NK-92 (cell line): ENCODE data around the gene KAT7.

Source experiments
- DNase-seq: peaks from one replicate; lab custom pipeline; 2025; ENCODE audit not compliant: unreplicated experiment; lab: John Stamatoyannopoulos, UW

KAT7 gene

DNA sequence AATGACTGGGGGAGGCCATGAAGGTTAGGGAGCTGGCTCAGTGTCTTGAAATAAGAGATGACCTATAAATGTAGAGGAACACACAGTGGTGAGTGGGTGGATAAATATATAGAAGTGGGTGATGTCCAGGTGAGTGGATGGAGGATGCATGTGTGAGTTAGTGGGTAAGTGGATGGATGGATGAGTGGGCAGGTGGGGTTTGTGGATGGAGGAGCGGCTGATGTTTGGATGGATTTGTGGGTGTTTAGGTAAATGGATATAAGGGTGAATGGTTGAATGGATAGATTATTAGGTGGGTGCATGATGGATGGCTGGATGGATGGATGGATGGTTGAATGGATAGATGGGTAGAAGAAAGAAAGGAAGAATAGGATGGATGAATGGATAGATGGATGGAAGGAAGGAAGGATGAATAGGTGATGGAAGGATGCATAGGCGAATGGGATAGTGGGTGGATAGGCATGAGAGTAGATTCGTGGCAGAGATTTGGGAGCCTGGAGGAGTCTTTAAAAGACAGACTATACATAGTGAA is 78.5 kb downstream of the KAT7 start:
- no peak for DNase-seq

GRCh38 chr17:49869038-49869374 is 80.5 kb downstream of the KAT7 start:
- DNase-seq, result no peak

- no peak for DNase-seq
Observed at GRCh38 chr17:49870298-49870697, 81.8 kb downstream of the KAT7 start.

- DNase-seq, result no peak
Observed at GRCh38 chr17:49871211-49871610, 82.7 kb downstream of the KAT7 start.

DNA sequence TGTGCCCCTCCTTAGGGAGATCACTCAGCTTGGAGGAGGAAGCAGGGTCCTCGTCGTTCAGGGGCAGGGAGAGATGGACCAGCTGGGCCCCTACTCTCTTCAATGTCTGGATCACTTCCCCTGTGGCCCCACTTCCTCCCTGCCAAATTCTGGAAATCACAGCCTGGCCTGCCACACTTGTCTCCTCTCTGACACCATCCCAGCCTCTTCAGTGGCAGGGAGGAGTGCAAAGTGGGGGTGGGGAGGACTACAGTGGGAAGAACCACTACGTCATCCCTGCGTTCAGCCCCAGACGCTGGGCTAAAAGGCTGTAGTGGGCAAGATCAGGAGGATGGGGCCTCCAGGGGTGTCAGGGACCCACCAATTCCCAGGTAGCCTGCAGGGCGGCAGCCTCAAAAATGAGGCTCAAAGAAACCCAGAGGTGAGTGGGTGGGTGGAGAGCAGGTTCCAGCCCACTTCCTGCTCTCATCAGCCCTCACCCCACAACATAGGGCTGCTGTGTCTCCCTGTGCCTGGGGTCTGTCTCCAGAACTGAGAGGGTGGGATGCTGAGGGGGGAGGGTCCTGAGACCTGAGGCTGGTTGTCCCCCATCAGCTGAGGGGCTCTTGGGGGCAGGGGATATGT is 84.4 kb downstream of the KAT7 start:
- DNase-seq, result no peak

DNA sequence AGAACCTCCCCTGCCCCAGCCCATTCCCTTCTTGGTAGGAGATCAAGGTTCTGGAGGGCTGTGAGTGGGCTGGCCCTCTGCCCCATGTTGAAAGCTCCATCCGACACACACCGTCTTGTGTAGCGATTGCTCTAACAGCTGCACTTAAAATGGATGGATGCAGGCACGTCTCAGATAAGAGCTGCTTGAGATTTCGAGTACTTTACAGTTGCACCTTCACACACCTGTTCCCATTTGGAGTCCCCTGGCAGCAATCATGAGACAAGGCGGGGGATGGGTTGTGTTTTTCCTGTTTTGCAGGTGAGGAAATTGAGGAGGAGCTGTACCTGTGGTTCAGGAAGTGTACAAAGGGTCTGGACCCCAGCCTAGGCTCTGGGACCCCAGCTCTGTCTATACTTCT is 85.0 kb downstream of the KAT7 start:
- no peak for DNase-seq

GRCh38 chr17:49873926-49874325 is 85.4 kb downstream of the KAT7 start:
- DNase-seq, result no peak

- no peak for DNase-seq
Observed at GRCh38 chr17:49874911-49875310, 86.4 kb downstream of the KAT7 start.

GRCh38 chr17:49875685-49876084 is 87.2 kb downstream of the KAT7 start:
- no peak for DNase-seq

GRCh38 chr17:49878931-49879904 is 90.7 kb downstream of the KAT7 start:
- DNase-seq, result no peak

DNA sequence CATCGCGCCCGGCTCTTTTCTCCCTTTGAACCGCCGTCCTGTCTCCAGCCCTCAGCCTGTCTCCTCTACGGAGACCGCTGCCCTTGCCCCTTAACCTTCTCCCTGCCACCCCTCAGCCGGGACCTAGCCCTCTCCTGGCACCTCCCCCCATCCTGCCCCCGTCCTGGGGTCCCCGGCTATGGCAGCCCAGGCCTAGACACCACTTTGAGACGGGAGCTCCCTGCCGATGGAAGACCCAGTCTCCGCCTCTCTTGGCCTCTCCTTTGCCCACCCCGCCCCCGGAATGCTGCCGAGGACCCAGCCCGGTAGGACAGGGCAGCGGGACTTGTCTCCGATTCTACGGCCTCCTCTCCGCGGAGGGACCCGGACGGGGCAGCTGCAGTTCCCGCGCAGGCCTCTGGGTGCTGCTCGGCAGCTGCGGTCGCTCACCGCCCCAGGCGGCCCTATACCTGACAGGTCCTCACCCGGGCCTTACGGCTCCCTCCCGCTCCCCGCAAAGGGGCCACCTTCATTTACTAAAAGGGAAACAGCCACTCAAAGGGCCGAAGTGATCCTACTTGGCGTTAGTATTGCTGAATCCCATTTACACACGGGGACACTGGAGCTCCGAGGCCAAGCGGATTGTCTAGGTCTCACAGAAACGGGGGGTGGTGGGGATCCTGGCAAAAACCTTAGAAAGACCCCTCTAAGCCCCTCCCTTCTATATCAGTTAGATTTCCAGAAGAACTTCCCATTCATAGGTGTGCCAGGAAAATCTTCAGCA is 92.0 kb downstream of the KAT7 start:
- DNase-seq, result no peak

- DNase-seq, result no peak
Observed at GRCh38 chr17:49881054-49881402, 92.5 kb downstream of the KAT7 start.

GRCh38 chr17:49882434-49882833 is 94.0 kb downstream of the KAT7 start:
- DNase-seq, result no peak
